Measurements from ENCODE around the gene HRH2.

DNA sequence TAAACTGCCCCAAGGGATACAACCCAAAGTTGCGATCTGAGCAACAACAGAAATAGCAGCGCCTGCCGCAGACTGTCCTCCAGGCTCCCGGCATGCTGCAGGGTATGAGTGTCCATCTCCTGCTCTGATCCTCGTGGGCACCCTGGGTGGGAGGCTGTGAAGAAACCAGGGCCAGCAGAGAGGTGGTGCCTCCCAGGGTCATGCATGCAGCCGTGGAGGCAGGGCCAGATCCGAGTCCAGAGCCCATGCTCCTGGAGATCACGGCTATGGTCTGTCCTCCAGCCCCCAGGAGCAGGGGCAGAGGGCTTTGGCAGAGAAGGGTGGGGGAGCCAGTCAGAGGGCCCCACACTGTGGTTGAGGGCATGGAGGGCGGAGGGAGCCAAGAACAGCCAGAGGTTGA is 29.0 kb downstream of the HRH2 start:
- TF ChIP-seq, protein P1, sequence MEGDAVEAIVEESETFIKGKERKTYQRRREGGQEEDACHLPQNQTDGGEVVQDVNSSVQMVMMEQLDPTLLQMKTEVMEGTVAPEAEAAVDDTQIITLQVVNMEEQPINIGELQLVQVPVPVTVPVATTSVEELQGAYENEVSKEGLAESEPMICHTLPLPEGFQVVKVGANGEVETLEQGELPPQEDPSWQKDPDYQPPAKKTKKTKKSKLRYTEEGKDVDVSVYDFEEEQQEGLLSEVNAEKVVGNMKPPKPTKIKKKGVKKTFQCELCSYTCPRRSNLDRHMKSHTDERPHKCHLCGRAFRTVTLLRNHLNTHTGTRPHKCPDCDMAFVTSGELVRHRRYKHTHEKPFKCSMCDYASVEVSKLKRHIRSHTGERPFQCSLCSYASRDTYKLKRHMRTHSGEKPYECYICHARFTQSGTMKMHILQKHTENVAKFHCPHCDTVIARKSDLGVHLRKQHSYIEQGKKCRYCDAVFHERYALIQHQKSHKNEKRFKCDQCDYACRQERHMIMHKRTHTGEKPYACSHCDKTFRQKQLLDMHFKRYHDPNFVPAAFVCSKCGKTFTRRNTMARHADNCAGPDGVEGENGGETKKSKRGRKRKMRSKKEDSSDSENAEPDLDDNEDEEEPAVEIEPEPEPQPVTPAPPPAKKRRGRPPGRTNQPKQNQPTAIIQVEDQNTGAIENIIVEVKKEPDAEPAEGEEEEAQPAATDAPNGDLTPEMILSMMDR (IDR thresholded peaks at IDR 0.05; ENCODE audit: low read depth, low read length) = no peak
- TF ChIP-seq EZH2phosphoT487 (IDR thresholded peaks at IDR 0.05; ENCODE audit: low read depth) = no peak
